GM11168 (cell line): ENCODE data around the gene GNAQ.

Experiments used
- in situ Hi-C: fragments of 300-500 bp; cut with MboI; formaldehyde crosslinking; loops from one replicate; pipeline ENCODE4 v1.12.0; 2022; ENCODE audit warnings: low sequenced_read_pairs; ENCODE audit not compliant: unreplicated experiment

GNAQ gene

DNA sequence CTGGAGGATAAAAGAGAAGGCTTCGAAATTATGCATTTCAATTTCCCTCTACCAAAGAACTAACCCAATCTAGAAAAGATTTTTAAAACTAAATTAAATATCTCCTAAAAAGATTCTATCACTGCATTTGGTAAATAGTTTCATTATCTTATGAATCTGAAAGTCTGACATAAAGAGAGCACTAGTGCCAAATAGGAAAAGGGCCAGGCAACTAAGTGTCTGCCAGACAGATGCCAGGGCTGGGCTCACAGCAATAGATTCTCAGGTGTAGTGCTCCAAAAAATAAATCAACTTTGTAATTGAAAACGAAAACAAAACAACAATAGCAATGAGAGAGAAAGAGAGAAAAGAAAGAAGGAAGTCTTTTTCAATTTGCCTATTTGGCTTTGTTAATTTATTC lies 225.8 kb downstream of the GNAQ start:
- in situ Hi-C loops = no loop called here

DNA sequence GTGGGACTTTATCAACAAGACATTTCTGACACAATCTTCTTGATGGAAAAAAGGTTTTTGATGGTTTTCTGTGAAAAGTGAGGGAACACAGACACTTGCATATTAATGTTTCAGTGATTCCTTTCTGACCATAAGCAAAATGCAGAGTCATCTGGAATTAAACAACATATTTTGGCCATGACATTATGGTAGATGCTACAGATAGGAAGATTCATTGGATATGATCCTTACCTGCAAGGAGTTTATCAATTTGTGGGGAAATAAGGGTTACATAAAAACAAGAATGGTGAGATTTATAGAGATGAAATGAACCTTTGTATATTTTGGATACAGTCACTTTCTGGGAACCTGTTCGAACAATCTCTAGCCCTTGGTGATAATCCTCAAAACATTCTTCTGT lies 228.2 kb downstream of the GNAQ start:
- in situ Hi-C loops = no loop called here

DNA sequence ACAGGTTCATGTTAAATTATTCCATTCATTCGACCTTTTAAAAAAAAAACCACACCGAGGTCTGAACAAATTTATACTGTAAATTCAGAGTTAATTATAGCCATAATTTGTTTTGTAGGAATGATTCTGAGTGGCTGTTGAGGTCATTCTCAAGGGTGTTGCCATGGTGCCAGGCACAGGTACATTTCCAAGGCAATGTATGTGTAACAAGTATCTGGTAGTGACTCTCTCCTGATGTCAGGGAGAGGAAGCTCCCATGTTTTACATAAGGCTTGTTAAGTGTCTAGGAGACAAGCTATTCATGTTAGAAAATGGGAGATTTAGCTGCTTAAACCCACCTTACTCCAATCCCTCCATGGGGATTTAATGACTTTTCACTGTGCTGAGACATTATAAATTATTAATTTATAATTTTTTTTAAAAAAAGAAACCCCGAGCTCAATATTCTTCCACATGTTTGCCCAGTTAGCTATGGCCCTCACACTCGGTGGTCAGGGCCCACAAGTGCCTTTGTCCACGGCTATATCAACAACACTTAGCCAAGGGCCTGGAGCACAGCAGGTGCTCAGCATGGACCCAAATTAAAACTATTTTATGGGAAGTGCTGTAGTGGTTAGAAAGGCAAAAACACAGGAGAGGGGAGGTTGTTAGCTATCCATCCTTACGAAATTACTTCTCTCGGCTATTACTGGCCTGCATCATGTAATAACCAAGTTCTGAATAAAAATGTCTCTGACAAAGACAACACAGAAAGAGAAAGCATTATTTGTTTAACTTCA lies 228.9 kb downstream of the GNAQ start:
- in situ Hi-C loops = no loop called here

DNA sequence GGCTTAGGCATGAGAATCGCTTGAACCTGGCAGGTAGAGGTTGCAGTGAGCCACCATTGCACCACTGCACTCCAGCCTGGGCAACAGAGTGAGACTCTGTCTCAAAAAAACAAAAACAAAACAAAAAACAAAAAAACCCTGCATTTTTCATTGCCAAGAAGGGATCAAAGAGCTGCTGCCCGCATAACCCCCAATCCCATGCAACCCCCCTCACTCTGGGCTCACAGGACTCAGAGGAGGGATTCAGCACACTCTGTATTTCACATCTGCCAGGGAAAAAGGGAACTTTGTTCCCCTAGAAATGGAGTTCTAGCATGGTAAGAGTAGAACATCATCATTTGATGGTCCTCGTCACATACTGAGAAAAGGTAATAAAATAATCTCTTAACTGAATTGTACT lies 229.5 kb downstream of the GNAQ start:
- in situ Hi-C loops = no loop called here

DNA sequence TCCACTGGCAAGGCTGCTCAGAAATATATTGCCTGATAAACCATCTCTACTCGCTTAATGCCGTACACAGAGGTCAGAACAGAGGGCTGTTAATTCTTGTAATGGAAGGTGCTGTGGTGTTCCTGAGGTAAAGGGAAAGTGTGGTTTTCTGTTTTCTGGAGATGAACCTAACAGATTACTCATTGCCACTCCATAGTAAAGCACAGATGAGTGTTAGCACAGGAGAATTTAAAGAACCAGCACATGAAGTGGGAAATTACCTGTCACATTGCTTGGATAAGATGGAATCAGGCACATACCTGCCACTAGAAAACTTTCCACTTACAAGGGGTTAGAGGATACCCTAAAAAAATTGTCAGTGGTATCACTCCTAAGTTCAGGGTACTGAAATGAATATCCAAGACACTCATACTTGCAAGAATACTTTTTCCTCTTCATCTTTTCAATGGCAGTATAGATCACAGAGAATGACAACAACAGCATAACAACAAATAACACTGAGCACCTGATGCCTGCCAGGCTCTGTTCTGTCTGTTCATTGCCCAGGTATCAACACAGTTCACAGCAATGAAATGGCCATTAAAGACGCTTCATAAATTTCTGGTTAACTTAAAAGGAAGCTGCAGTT lies 230.6 kb downstream of the GNAQ start:
- in situ Hi-C loops = no loop called here

DNA sequence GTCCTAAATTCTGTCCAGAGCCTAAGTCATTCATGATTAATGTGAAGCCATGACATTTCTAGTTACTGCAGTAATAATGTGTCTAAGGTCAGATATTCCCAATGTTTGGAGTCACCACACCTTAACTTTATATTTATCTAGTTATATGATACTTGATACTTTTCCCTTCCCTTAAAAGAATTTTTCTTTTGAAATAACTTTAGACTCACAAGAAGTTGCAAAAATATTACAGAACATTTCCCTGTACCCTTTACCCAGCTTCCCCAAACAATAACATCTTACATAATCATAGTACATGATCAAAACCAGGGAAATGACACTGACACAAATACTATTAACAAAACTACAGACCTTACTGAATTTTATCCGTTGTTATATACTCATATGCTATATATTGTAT lies 233.5 kb downstream of the GNAQ start:
- in situ Hi-C loops = no loop called here

DNA sequence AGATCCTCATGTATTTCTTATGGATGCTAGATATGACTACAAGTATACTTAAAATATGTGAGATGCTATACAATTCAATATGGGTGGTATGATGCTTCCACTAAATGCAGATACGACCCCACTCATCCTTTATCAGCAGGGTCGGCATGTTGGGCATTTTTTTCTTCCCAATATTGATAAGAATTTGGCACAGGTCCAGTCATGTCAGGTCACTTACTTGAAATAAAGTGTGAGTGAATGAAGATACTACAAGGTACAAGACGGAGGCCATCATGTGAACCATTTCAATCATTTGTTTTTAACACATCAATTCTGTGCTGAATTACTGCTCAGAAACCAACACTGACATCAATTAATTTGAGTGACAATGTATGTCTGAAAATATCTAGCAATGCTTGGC lies 236.6 kb downstream of the GNAQ start:
- in situ Hi-C loops = no loop called here

DNA sequence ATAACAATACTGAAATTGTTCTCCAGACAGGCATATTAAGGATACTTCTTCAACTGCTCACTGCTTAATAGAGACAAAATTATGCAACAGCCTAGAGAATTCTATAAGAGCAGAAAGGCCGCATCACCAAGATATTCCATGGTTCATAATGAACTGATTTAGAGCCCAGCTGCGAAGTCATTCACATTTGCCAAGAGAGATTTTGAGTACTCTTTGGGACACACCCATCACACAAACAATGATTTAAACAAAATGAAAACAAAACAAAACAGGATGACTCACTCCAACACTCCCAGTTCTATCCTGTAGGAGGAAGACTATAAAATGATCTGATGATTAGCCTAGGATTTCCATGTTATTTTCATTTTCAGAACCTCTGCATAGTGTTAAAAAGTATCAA lies 237.8 kb downstream of the GNAQ start:
- in situ Hi-C loops = no loop called here

DNA sequence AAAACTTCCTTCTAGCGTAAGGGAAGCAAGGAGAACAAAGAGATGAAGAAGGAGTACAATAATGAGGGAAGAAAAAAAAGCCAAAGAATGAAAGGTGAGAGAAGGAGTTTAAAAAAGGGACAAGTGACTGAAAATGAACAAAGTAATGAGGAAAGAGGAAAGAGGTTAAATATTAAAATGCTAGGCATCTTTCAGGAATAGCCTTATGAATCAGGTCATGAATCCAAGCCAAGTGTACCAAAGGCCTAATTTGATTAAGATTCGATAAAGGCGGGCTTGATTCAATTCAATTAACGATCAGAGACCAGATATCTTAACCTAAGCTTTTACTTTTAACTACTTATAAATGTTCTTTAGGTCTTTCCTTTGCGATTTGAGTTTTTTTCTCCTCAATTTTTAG lies 241.7 kb downstream of the GNAQ start:
- in situ Hi-C loops = no loop called here

DNA sequence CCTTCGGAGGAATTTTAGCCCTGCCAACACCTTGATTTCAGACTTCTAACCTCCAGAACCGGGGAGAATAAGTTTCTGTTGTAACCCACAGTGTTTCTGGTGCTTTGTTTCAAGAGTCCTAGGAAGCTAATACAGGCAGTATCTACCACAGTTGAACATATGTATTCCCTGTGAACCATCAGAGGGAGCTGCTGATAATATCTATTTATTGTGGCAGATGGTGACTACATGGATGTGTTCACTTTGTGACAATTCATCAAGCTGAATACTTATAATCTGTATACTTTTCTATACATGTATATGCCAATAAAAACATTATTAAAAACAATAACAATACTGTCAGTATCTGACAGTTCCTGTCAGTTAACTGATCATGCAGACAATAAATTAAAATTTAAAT lies 246.3 kb downstream of the GNAQ start:
- in situ Hi-C loops = no loop called here

DNA sequence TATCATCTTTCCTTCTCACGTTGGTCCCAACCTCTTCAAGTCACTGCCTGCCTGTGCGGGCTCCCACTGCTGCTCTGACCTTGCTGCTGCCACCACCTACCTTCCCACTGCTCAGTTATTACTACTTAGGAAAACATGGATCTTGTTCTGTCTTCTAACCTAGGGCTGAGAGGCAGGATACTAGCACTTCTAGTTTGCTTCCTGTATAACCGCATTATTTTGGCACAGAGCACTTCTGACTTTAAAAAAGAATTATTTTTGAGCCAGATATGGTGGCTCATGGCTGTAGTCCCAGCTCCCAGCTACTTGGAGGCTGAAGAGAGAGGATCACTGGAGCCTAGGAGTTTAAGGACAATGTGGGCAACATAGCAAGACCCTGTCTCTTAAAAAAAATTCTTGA lies 248.1 kb downstream of the GNAQ start:
- in situ Hi-C loops = no loop called here

DNA sequence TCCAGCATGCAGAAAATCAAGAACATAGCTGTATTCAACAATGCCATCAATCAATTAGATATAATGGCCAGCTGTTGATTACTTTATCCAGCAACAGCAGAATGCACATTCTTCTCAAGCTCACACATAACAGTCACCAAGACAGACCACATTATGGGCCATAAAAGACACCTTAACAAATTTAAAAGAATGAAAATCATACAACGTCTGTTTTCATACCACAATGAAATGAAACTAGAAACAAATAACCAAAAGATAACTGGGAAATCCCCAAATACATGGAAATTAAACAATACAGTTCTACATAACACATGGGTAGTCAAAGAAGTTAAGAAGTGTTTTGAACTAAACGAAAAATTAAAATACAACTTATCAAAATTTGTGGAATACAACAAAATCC lies 252.6 kb downstream of the GNAQ start:
- in situ Hi-C loops = no loop called here

DNA sequence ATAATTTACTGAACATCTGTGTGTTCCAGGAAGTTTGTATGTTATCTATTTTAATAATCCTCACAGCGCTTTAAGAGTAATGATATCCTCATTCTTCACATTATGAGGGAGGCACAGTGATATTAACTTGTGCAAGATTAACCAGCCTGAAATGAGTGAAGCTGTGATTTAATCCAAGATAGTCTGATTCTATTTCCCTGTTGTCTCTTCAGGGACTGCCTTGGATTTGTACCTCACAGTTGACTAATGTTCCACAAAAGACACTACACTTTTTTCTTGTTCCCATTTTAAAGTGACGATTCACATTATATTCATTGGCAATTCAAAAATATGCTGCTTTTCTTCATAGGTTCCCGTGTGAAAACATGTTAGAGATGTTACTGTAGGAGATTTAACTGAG lies 258.2 kb downstream of the GNAQ start:
- in situ Hi-C loops = no loop called here

DNA sequence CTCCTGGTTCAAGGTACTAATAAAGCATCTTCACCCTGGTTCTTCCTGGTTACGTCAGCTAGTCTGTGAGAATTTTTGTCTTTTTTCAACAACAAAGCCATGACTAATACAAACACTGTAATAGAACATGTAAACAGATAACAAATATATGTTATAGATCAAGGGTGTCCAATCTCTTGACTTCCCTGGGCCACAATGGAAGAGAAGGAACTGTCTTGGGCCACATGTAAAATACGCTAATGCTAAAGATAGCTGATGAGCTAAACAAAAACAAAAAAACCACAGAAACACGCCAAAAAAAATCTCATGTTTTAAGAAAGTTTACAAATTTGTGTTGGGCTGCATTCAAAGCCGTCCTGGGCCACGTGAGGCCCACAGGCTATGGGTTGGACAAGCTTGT lies 259.0 kb downstream of the GNAQ start:
- in situ Hi-C loops = no loop called here

DNA sequence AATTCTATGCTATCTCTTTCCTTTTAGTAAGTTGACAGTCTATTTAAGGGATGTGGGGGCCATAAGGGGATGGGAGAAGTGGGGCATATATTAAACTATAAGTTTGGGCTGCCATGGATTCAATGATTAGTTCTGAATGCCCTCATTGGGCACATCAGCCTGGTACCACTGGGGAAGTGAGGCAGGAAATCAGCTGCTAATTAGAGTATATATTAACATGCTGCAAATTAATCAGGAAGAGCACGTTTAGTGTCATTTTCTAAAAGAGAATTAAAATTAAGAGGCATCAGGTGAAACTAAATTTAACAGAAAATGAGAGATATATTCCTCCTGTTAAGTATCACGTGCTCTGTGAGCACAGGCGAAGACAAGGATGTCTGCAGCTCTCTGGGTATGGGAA lies 260.4 kb downstream of the GNAQ start:
- in situ Hi-C loops = no loop called here

DNA sequence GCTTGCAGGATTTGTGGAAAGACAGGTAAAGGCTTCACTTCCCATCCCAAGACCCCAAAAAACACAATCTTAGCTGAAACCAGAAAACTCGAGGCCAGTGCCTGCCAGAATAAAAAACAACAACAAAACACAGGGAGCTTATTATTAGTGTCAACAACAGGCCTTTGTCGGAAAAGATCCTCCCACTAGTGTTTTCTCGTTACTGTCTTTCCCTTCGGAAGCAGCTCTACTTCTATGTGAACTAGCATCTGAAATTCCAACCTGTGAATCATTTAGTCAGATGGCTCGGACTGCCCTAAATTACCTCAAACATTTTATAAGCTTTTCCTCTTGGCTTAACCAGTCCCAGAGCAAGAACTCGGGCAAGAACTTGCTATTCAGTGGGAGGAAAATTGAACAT lies 261.3 kb downstream of the GNAQ start:
- in situ Hi-C loops = no loop called here

DNA sequence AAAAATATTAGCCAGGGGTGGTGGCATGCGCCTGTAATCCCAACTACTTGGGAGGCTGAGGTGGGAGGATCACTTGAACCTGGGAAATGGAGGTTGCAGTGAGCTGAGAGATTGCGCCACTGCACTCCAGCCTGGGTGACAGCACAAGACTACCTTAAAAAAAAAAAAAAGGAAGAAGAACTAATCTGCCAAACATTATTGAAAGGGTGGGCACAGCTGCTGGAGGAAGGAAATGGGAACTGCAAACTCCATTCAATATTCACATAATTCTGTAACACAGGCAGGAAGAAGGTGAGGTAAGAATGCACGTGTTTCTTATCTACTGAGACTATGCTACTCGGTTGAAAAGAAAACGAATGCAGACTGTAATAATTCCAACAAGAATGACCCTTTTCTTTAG lies 262.4 kb downstream of the GNAQ start:
- in situ Hi-C loops = no loop called here

DNA sequence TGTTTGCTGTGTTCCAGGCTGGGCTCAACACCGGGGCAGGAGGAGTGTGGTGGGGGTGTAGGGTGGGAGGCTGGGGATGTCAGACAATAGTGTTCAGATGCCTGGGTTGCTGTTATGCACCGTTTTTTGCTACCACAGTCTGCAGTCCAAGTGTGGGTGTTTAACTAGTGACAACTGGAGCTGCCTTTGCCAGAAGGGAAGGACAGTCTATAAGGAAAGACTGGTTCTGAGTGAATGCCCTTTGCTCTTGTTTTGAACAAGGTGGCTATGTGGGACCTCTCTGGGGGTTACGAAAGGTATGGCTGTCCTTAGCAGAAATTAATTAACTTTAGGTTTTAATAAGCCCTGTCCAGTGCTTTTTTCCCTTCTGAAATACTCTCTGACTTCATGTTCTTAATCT lies 265.0 kb downstream of the GNAQ start:
- in situ Hi-C loops = no loop called here

DNA sequence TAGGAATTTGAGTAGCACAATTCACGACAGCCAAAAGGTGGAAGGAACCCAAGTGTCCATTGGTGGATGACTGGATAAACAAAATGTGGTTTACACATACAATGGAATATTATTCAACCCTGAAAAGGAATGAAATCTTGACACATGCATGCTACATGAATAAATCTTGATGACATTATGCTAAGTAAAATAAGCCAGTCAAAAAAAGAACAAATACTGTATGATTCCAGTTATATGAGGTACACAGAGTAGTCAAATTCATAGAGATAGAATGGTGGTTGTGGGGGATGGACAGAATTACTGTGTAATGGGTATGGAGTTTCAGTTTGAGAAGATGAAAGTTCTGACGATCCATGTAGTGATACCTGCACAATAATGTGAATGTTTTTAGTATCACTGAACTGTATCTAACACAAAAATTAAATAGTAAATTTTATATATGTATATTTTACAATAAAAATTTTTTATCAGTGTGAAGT lies 265.8 kb downstream of the GNAQ start:
- in situ Hi-C loops = no loop called here

DNA sequence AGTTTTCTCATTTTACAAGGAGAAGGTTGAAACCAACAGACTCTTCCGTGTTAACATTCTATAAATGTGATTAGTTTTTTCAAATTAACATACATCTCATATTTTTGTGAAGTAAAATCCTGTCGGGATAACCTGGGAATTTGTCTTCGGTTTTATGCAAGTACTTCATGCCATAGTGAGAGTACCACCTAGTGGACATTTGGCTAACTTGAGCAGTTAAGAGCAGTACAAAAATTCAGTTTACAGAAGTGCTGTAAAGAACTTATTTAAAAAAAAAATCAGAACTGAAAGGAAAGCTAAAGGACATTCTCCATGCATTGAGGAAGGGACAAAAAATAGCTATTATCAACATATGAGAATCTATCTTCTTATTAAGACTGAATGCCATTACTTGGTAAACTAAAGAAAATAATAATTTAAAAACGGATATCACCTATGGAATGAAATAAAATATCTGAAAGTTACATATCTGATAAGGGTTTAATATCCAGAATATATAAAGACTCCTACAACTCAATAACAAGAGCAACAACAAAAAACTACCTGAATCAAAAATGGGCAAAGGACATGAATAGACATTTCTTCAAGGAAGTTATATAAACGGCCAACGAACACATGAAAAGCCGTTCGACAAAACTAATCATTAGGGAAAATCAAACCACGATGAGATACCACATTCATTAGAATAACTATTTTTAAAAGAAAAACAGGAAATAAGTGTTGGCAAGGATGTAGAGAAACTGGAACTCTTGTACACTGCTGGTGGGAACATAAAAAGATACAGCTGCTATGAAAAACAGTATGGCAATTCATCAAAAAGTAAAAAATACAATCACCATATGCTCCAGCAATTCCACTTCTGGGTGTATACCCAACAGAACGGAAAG lies 266.5 kb downstream of the GNAQ start:
- in situ Hi-C loops = no loop called here

DNA sequence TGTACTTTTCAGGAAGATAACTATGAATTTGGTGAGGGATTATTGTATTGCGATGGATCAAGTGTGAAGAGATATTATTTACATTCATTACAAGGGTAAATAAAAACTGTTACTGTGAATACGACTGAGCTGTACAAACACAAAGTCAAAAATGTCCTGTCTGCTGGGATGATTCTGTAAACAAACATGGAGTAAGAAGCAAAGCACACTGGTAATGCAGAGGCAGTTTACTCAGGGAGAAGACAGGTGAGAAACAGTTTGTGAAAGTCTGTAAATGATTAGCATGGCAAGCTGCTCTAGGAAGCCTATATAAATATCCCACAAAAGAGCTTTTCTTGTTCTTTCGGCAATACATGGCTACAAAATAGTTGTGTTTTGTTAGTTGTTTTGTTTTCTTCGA lies 268.0 kb downstream of the GNAQ start:
- in situ Hi-C loops = no loop called here
